GM20000 (cell line): Measurements from ENCODE around the gene LRRC36.

ENCODE experiments used
- DNase-seq: peaks from one replicate; pipeline ENCODE4 v3.0.0; 2012; ENCODE audit warnings: low spot score
- TF ChIP-seq, protein P1 (sequence below): IDR thresholded peaks from 2 replicates; pipeline ENCODE4 v1.5.1; 2012; ENCODE audit warnings: mild to moderate bottlenecking, control low read depth; ENCODE audit errors: extremely low read depth, missing control alignments

LRRC36 gene, protein sequence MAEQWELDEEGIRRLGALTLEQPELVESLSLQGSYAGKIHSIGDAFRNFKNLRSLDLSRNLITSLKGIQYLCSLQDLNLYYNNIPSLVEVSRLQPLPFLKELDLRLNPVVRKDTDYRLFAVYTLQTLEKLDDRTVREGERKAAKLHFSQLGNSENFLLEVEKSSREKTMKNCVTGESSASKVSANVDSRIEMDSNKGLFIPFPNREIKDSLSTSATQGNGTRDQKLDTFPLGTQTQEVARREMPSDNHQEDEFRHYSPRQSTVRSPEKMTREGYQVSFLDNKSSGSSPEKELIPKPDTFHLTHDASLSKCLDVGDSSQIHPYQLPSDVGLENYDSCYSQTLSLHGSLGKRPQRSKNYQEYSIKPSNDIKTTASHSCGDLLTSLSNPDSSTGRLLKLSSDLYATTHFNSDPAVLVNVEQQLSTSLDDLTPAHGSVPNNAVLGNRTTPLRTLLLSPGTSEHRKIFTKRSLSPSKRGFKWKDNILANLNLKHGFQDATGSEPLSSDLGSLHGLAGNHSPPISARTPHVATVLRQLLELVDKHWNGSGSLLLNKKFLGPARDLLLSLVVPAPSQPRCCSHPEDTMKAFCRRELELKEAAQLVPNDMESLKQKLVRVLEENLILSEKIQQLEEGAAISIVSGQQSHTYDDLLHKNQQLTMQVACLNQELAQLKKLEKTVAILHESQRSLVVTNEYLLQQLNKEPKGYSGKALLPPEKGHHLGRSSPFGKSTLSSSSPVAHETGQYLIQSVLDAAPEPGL

DNA sequence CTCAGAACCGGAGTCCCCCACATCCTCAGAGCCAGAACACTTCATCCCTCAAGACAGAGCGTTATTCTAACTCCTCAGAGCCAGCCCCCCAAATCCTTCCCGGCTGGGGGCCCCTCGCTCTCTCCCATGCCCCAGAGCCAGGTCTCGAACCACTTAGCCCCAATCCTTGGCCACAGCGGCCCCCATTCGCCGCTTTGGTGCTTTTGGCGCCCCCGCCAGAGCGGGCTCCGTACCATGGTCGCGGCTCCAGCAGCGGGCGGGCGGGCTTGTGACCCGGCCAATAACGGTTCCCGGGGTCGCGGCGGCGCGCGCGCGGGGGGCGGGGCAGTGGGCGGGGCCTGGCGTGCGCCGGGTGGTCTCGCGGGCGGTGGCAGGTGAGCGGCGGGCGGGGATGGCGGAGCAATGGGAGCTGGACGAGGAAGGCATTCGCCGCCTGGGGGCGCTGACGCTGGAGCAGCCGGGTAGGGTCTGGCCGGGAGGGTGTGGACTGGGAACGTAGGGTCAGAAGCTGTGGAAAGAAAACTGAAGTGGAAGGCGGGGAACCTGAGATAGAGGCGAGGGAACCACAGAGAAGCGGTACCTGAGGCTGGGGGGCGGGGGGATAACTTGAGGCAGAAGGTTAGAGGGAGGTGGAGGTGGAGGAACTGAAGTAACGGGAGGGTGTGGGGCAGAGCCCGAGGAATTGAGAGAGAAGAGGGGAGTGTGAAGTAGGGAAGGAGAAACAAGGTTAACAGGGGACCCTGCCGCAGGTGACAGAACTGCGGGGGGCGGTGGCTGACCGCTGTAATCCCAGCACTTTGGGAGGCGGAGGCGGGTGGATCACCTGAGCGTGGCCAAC is at the start of gene LRRC36, which contains the start of gene KCTD19:
Gene LRRC36, plus strand, starts transcription at position 344 of the 838 bp plus-strand sequence. Its CDS starts 48 bp downstream, at position 392.
Gene KCTD19, minus strand, starts transcription at position 270 of the 838 bp plus-strand sequence. Its CDS starts 34 bp downstream, at position 236.
- peak; percentile 84 for DNase-seq
- TF ChIP-seq, protein P1, sequence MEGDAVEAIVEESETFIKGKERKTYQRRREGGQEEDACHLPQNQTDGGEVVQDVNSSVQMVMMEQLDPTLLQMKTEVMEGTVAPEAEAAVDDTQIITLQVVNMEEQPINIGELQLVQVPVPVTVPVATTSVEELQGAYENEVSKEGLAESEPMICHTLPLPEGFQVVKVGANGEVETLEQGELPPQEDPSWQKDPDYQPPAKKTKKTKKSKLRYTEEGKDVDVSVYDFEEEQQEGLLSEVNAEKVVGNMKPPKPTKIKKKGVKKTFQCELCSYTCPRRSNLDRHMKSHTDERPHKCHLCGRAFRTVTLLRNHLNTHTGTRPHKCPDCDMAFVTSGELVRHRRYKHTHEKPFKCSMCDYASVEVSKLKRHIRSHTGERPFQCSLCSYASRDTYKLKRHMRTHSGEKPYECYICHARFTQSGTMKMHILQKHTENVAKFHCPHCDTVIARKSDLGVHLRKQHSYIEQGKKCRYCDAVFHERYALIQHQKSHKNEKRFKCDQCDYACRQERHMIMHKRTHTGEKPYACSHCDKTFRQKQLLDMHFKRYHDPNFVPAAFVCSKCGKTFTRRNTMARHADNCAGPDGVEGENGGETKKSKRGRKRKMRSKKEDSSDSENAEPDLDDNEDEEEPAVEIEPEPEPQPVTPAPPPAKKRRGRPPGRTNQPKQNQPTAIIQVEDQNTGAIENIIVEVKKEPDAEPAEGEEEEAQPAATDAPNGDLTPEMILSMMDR = peak; percentile 35

DNA sequence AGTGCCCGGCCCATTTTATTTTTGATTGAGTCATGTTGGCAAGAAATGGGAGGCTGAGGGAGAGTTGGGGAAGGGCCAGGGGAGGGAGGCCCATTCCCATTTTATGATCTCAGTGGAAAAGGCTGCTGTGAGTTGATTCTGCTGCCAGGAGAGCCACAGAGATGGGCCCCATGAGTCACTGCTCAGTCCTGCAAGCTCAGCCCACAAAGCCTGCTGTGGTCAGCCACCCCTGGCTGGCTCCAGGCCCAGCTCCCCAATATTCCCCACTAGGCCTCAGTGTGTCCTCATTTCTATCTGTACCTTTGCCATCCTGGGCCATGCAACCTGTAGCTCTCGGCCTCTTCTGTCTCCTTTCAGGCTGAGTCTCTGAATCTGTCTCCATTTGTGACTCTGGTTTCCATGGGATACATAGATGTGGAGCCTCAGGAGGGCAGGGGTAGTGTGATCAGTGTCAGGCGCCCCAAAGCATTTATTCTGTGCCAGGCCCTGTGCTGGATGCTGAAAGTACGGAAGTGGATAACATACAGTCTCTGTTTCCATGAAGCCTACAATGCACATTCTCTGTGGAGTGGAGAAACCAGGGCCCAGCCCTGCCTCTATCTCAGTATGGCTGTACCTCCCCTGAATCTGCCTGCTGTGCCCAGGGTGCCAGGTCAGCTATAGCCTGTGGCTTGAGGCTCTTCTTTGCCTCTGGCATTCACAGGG is 49.2 kb upstream of the LRRC36 start:
- DNase-seq = no peak
- TF ChIP-seq, protein P1 = no peak

DNA sequence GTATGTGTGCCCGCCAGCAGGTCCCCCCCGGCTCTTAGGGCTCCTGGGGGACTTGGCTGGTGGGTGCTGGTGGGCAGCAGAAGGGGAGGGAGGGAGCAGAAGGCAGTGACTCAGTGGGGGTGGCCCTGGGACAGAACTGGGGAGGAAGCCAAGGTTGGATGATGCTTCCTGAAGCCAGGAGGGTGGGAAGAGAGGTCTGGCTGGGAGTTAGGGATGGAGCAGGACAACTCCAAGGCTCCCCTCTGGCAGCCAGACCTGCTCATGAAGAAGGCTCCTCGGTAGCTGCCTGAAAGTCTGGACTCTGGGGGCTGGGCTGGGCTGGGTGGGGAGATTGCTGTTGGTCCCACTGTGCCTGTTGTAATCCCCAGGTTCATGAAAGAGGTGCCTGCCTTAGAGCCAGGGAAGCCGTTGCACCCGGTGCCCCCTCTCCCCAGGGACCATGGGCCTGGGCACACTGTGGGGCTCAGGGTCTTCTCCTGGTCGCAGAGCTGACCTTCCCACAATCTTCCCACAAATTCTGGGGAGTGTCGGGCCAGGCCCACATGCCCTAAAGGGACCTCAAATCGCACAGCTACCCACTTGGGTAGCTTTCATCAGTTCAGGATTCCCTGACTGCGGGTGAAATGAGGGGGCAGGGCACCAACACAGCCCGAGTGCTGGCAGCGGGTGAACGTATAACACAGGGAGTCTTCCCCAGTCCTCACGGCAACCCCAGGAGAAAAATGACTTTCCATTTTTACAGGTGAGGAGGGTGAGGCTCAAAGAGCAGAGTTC is 48.4 kb upstream of the LRRC36 start:
- TF ChIP-seq, protein P1 = no peak
- no peak for DNase-seq

DNA sequence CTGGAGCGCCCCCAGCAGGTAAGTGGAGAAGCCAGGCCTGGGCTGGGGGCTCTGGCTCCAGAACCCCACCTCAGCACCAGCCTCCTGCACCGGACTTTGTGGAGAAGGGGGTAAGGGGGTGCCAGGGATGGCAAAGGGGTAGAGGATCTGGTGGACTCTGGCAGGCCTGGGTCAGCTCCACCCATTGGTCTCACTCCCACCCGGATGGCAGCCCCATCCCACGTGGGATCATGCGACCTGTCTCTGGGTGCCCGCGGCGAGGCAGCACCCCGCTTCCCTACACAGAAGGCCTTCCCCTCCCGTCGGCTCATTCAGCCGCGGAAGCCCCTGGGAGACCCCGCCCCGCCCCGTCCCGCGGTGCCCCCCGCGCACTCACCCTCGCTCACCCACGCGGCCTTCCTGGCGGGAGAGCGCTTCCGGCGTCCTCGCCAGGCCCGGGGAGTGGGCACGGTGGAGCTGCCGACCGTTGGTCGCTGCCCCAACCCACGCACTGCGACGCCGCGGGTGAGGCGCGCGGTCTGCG is 47.8 kb upstream of the LRRC36 start:
- DNase-seq = peak; percentile 85
- TF ChIP-seq, protein P1 = no peak

DNA sequence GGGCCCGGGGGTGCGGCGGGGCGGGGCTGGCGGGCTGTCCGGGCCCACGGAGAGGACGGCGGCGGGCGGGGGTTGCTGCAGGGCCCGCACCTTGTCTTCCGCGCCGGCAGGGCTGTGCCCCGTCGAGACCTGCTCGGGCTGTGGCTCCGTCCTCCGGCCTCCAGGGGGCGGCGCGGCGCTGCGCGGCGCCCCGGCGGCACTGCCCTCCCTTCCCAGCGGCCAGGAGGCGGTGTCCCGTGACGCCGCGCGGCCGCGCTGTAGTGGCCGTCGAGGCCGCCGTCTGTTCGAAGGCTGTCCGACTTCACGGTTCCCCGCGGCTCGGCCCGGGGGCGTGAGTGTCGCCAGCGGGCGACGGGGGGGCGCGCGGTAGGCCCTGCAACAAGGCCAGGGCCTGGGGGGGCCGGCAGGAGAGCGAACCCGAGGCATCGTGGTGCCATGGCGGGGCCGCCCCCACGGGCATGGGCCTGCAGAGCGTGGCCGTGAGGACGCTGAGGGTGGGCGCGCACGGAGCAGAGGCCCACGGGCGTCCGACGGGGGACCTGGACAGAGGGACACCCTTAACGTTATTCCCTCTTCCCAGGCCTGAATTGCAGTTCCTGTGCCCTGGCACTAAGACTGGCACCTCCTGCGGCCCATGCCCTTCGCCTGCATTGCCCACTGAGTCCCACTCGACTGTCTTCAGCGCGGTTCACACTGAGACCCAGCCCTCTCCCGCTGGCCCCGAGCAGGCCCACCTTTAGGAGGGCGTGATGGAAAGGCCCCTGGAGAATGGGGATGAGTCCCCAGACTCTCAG is 47.1 kb upstream of the LRRC36 start, which contains the start of gene PLEKHG4:
Gene PLEKHG4, plus strand, starts transcription at position 237 of the 794 bp plus-strand sequence. Its CDS starts 513 bp downstream, at position 750.
- TF ChIP-seq, protein P1 = peak; percentile 86
- peak; percentile 99 for DNase-seq
